Measurements from ENCODE around the gene ENTPD2.

ENTPD2 gene

DNA sequence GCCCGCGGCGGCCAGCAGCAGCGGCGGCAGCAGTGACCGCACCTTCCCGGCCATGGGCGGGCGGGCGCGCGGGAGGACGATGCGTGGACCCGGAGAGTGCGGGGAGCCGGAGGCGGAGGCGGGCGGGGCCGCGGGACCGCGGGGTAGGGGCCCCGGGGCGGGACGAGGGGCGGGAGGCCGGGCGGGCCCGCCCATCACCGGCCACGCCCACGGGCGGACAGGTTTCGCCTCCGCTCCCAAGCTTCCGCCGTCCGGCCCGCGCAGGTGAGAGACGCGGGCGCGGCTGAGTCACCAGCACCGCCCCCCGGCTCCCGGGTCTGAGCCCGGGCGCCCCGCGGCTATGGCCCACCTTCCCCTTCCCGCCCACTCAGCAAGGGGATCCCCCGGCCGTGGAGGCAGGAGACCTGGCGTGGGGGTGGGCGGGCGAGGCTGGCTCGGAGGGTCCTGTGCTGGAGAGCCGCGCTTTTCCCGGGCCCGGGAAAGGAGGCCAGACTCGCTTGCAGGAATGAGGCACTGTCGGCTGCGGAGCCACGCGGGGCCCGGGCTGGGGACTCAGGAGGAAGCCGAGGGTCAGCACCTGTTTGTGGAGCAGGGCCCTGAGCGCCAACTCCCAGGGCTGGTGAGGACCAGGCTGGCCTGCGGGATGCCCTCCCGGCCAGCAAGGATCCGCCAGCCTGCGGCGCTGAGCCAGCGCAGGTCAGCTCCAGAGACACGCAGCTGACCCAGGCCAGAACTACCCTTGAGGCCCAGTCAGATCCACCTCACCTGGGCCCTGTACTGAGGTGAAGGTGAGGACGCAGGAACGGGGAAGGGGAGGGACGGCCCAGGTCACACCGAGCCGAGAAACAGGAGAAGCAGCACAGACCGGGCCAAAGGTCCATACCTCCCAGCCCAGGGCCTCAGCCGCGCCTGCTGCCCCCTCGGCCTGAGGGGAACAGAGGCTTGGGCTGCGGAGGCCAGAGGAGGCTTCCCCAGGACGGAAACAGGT lies at the start of gene ENTPD2:
Gene ENTPD2 (minus strand): TSS at position 118 of the 988 bp plus-strand sequence. CDS start 64 bp downstream, at position 54.
- H3K27ac ChIP-seq: peak within 1 kb of the TSS; percentile 77
- TF ChIP-seq, protein P1, sequence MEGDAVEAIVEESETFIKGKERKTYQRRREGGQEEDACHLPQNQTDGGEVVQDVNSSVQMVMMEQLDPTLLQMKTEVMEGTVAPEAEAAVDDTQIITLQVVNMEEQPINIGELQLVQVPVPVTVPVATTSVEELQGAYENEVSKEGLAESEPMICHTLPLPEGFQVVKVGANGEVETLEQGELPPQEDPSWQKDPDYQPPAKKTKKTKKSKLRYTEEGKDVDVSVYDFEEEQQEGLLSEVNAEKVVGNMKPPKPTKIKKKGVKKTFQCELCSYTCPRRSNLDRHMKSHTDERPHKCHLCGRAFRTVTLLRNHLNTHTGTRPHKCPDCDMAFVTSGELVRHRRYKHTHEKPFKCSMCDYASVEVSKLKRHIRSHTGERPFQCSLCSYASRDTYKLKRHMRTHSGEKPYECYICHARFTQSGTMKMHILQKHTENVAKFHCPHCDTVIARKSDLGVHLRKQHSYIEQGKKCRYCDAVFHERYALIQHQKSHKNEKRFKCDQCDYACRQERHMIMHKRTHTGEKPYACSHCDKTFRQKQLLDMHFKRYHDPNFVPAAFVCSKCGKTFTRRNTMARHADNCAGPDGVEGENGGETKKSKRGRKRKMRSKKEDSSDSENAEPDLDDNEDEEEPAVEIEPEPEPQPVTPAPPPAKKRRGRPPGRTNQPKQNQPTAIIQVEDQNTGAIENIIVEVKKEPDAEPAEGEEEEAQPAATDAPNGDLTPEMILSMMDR (conservative IDR thresholded peaks at IDR 0.05): no peak

DNA sequence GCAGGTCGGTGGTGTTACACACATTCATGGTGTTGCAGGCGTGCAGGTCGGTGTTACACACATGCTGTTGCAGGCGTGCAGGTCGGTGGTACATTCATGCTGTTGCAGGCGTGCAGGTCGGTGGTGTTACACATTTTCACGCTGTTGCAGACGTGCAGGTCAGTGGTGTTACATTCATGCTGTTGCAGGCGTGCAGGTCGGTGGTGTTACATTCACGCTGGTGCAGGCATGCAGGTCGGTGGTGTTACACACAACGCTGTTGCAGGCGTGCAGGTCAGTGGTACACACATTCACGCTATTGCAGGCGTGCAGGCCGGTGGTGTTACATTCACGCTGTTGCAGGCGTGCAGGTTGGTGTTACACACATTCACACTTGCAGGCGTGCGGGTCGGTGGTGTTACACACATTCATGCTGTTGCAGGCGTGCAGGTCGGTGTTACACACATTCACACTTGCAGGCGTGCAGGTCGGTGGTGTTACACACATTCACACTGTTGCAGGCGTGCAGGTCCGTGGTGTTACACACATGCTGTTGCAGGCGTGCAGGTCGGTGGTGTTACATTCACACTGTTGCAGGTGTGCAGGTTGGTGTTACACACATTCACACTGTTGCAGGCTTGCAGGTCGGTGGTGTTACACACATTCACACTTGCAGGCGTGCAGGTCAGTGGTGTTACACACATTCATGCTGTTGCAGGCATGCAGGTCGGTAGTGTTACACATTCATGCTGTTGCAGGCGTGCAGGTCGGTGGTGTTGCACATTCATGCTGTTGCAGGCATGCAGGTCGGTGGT lies 49.5 kb upstream of the ENTPD2 start:
- TF ChIP-seq, protein P1 (conservative IDR thresholded peaks at IDR 0.05): no peak
- H3K27ac ChIP-seq: no peak overlapping the region

DNA sequence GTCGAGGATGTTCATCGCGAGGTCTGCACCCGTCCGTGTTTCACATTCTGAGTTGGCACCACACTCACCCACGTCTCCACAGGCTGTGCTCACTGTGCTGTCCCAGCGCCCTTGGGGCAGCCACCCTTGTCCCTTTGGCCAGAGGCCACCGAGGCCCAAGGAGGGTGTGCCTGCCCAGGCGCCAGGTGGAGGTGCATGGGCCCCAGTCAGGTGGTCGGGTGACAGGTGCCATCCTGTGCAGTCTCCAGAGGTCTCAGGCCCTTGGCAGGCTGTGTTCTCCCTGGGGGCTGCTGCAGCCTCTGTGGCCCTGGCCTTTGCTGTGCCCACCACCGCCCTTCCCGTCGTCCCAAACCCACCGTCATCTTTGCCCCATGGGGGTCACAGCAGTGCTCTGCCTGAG lies 45.4 kb upstream of the ENTPD2 start:
- TF ChIP-seq, protein P1 (conservative IDR thresholded peaks at IDR 0.05): no peak
- H3K27ac ChIP-seq: no peak overlapping the region

DNA sequence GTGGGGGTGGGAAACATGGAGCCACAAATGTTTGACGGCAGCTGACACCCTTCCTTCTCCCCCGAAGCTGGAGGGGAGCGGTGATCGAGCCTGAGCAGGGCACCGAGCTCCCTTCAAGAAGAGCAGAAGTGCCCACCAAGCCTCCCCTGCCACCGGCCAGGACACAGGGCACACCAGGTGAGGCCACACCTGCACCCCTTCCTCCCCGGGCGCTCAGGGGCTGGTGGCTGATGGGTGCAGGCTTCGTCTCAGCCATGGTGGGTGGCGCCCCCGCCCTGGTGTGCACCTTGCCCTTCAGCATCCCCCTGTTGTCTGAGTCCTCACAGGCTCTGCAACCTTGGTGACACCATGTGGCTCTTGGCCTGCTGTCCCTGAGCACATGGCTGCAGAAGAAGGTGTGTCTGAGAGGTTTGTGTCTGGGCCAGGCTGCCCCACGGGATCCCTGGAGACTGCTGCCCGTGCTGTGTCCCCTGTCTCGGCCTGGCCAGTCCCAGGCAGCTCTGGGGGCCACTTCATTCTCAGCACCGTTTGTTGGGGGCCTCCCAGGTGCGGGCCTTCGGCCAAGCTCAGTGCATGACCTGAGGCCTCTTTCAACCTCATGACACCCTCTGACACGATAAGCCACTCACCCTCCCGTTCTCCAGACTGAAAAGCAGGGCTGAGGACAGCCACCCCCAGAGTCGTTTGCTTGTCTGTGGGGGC lies 44.1 kb upstream of the ENTPD2 start:
- no peak overlapping the region for H3K27ac ChIP-seq
- TF ChIP-seq, protein P1 (conservative IDR thresholded peaks at IDR 0.05): no peak

DNA sequence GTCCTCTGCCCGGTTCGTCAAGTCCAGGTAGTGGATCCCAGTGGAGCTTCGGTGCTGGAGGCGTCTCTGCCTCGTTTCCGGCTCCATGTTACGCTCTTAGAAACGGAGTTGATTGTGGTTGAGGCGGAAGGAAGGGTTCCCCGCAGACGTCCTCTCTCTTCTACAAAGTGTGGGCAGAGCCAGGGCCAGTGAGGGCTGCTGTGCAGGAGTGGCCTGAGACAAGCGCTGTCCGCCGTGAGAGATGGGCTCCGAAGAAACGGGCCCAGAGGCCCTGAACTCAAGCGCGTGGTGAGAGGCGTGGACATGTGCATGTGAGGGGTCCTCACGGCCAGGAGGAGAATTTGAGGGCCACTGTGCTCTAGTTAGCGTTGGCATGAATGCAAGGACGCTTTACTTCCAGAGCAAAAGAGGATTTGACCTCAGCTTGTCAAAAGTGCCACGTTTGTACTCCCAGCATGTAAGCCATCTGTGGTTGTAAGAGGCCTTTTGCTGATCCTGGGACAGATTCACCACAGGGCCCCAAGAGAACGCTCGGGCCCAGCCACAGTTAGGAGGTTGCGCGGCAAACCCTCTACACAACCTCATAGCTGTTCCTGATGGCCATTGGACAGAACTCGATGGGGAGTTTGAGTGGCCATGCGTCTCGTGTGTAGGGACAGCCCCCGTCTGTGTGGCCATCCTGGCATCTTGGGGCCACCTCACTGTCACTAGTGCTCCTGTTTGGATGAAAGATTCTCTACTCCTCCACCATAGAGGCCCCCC lies 43.1 kb upstream of the ENTPD2 start:
- TF ChIP-seq, protein P1 (conservative IDR thresholded peaks at IDR 0.05): no peak

DNA sequence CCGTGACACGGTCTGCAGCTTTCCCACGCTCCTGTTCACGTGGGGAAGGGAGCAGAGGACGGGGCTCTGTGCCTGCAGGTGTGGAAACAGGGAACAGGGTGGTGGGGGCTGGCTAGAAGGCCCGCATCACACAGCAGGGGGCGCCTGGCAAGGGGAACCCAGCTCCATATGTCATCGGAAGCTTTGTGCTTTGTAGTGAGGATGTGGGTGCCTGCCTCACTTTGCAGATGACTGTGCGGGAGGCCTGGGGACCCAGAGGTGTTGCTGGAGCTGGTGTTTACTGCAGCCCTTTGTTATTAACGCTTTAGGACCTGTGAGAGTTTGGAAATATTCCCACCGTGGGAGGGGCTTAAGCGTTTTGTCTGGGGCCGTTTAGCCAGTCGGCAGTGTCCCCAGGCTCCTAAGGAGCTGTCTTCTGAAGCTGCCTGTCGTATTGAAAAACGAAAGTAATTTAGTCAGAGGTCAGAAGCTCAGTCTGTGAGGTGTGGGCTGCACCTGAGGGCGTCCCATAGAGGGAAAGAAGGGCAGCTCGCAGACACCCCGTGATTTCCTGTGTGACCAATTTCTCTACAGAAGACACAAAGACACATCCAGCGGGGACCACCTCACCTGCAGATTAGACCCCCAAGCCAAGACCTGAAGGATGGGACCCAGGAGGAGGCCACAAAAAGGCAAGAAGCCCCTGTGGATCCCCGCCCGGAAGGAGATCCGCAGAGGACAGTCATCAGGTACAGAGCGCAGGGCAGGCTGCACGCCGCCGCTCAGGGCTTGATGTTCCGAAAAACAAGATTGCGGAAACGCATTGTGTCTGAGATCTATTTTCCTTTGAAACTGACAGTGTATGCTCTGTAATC lies 42.0 kb upstream of the ENTPD2 start:
- TF ChIP-seq, protein P1 (conservative IDR thresholded peaks at IDR 0.05): peak; percentile 21
- H3K27ac ChIP-seq: no peak overlapping the region

More for the DNA sequence above, 43.1 kb upstream of the ENTPD2 start:
- no peak overlapping the region for H3K27ac ChIP-seq
